ENCODE data around the gene KCTD7.
"Not testable (repeated sequence)": the region's sequence is repeated elsewhere in the genome, so short reads cannot be mapped to it uniquely, and the experiment has no call there.

- TF ChIP-seq CTCF (IDR thresholded peaks at IDR 0.05; ENCODE audit: insufficient read depth, low read depth, low read length); EZH2 (IDR thresholded peaks at IDR 0.05; ENCODE audit: insufficient read depth, low read length): not testable (repeated sequence)
These were observed 22.3 kb downstream of the KCTD7 start for GRCh38 chr7:66651026-66651425.
